GM23248 (cell line): ENCODE results near the gene ADGRL3.

Experiments
- EZH2 ChIP-seq: fragments of 200-600 bp; sonication (generic); IDR thresholded peaks from 2 replicates; pipeline ENCODE4 v1.6.1; 2018; ENCODE audit warnings: antibody characterized with exemption, mild to moderate bottlenecking; ENCODE audit not compliant: insufficient read depth, poor library complexity, severe bottlenecking
- EZH2phosphoT487 ChIP-seq: fragments of 200-600 bp; sonication (generic); IDR thresholded peaks from 2 replicates; pipeline ENCODE4 v1.6.1; 2018; ENCODE audit warnings: antibody characterized with exemption, moderate library complexity, mild to moderate bottlenecking, low read depth; ENCODE audit not compliant: insufficient read depth

- TF ChIP-seq EZH2phosphoT487 (no peak), EZH2 (no peak)
Measured at GRCh38 chr4:62030958-62031357, 830.8 kb downstream of the ADGRL3 start.
